T-helper 1 cell treated with Interleukin-12 subunit alpha and Interleukin-12 subunit beta and Interleukin-4 antibody, amounts not matched to agents 30 μg/mL and 1 μg/mL, for 36 hours (primary cell): ENCODE data around the gene CCNT1.
"Not testable (repeated sequence)": the region's sequence is repeated elsewhere in the genome, so short reads cannot be mapped to it uniquely, and the experiment has no call there.

ENCODE experiments used
- H3K27ac Mint-ChIP-seq: one replicate; pipeline ENCODE4 v1.8.0; 2021; ENCODE audit warnings: mild to moderate bottlenecking, mixed read lengths
- H3K27me3 Mint-ChIP-seq: one replicate; pipeline ENCODE4 v1.8.0; 2021; ENCODE audit warnings: low read depth, mixed read lengths
- H3K36me3 Mint-ChIP-seq: one replicate; pipeline ENCODE4 v1.8.0; 2021; ENCODE audit warnings: low read depth, mixed read lengths
- H3K4me1 Mint-ChIP-seq: one replicate; pipeline ENCODE4 v1.8.0; 2021; ENCODE audit warnings: low read depth, mixed read lengths
- H3K4me3 Mint-ChIP-seq: one replicate; pipeline ENCODE4 v1.8.0; 2021; ENCODE audit warnings: mild to moderate bottlenecking, moderate library complexity, mixed read lengths
- H3K9me3 Mint-ChIP-seq: one replicate; pipeline ENCODE4 v1.8.0; 2021; ENCODE audit warnings: mixed read lengths

Gene CCNT1

GRCh38 chr12:48717252-48717695, 767 bp upstream of the CCNT1 start:
- peaks cover 22% of the 10 kb centered on the region for H3K9me3 Mint-ChIP-seq
- H3K36me3 Mint-ChIP-seq = peaks cover 36% of the 10 kb centered on the region
- peak overlapping the region; percentile 95 for H3K4me3 Mint-ChIP-seq
- peaks cover 5% of the 10 kb centered on the region for H3K27me3 Mint-ChIP-seq
- peaks cover 30% of the 10 kb centered on the region for H3K4me1 Mint-ChIP-seq
- H3K27ac Mint-ChIP-seq = peak overlapping the region; percentile 94

GRCh38 chr12:48716168-48716492, 377 bp downstream of the CCNT1 start:
- Mint-ChIP-seq H3K27ac (peak overlapping the region; percentile 94), H3K9me3 (peaks cover 17% of the 10 kb centered on the region), H3K4me1 (peaks cover 32% of the 10 kb centered on the region), H3K4me3 (peak overlapping the region; percentile 95), H3K27me3 (peaks cover 5% of the 10 kb centered on the region), H3K36me3 (peaks cover 40% of the 10 kb centered on the region)

GRCh38 chr12:48712209-48712608, 4.3 kb downstream of the CCNT1 start:
- Mint-ChIP-seq H3K4me1 (peaks cover 39% of the 10 kb centered on the region), H3K9me3 (no peaks in the 10 kb centered on the region), H3K4me3 (no peak overlapping the region), H3K36me3 (peaks cover 40% of the 10 kb centered on the region), H3K27ac (no peak overlapping the region), H3K27me3 (no peaks in the 10 kb centered on the region)

- not testable (repeated sequence) for H3K9me3 Mint-ChIP-seq, H3K27ac Mint-ChIP-seq, H3K27me3 Mint-ChIP-seq, H3K4me3 Mint-ChIP-seq
- H3K36me3 Mint-ChIP-seq = peaks cover 41% of the 10 kb centered on the region
- peaks cover 11% of the 10 kb centered on the region for H3K4me1 Mint-ChIP-seq
Measured at GRCh38 chr12:48698822-48699221, 17.7 kb downstream of the CCNT1 start.

- Mint-ChIP-seq H3K27me3 (no peaks in the 10 kb centered on the region), H3K4me1 (peaks cover 14% of the 10 kb centered on the region), H3K4me3 (no peak overlapping the region), H3K9me3 (no peaks in the 10 kb centered on the region), H3K27ac (no peak overlapping the region), H3K36me3 (peaks cover 57% of the 10 kb centered on the region)
Measured at GRCh38 chr12:48696626-48697025, 19.9 kb downstream of the CCNT1 start.

- Mint-ChIP-seq H3K27me3 (no peaks in the 10 kb centered on the region), H3K4me1 (peaks cover 13% of the 10 kb centered on the region), H3K9me3 (no peaks in the 10 kb centered on the region), H3K4me3 (no peak overlapping the region), H3K27ac (no peak overlapping the region), H3K36me3 (peaks cover 60% of the 10 kb centered on the region)
Measured at GRCh38 chr12:48695859-48696258, 20.6 kb downstream of the CCNT1 start.

GRCh38 chr12:48694038-48694437, 22.5 kb downstream of the CCNT1 start:
- H3K4me1 Mint-ChIP-seq = peaks cover 5% of the 10 kb centered on the region
- H3K4me3 Mint-ChIP-seq = no peak overlapping the region
- no peak overlapping the region for H3K27ac Mint-ChIP-seq
- H3K9me3 Mint-ChIP-seq = no peaks in the 10 kb centered on the region
- H3K27me3 Mint-ChIP-seq = no peaks in the 10 kb centered on the region
- H3K36me3 Mint-ChIP-seq = peaks cover 54% of the 10 kb centered on the region

- no peaks in the 10 kb centered on the region for H3K27me3 Mint-ChIP-seq
- H3K9me3 Mint-ChIP-seq = no peaks in the 10 kb centered on the region
- H3K36me3 Mint-ChIP-seq = peaks cover 57% of the 10 kb centered on the region
- peaks cover 5% of the 10 kb centered on the region for H3K4me1 Mint-ChIP-seq
- H3K27ac Mint-ChIP-seq = no peak overlapping the region
- no peak overlapping the region for H3K4me3 Mint-ChIP-seq
Measured at GRCh38 chr12:48693572-48693971, 22.9 kb downstream of the CCNT1 start.

- Mint-ChIP-seq H3K4me3 (no peak overlapping the region), H3K27ac (no peak overlapping the region), H3K4me1 (peaks cover 5% of the 10 kb centered on the region), H3K36me3 (peaks cover 52% of the 10 kb centered on the region), H3K9me3 (no peaks in the 10 kb centered on the region), H3K27me3 (no peaks in the 10 kb centered on the region)
Measured at GRCh38 chr12:48691826-48692487, 24.6 kb downstream of the CCNT1 start.

- Mint-ChIP-seq H3K4me1 (peaks cover 5% of the 10 kb centered on the region), H3K9me3 (no peaks in the 10 kb centered on the region), H3K27ac (no peak overlapping the region), H3K27me3 (no peaks in the 10 kb centered on the region), H3K4me3 (no peak overlapping the region), H3K36me3 (peaks cover 48% of the 10 kb centered on the region)
Measured at GRCh38 chr12:48690990-48691389, 25.5 kb downstream of the CCNT1 start.

- Mint-ChIP-seq H3K4me3 (no peak overlapping the region), H3K4me1 (peaks cover 5% of the 10 kb centered on the region), H3K36me3 (peaks cover 42% of the 10 kb centered on the region), H3K9me3 (no peaks in the 10 kb centered on the region), H3K27ac (no peak overlapping the region), H3K27me3 (no peaks in the 10 kb centered on the region)
Measured at GRCh38 chr12:48690436-48690835, 26.1 kb downstream of the CCNT1 start.

- Mint-ChIP-seq H3K4me3 (no peak overlapping the region), H3K36me3 (peaks cover 34% of the 10 kb centered on the region), H3K4me1 (peaks cover 5% of the 10 kb centered on the region), H3K27me3 (no peaks in the 10 kb centered on the region), H3K9me3 (no peaks in the 10 kb centered on the region), H3K27ac (no peak overlapping the region)
Measured at GRCh38 chr12:48688836-48689235, 27.7 kb downstream of the CCNT1 start.

- H3K27ac Mint-ChIP-seq = no peak overlapping the region
- no peaks in the 10 kb centered on the region for H3K9me3 Mint-ChIP-seq
- peaks cover 23% of the 10 kb centered on the region for H3K36me3 Mint-ChIP-seq
- H3K4me3 Mint-ChIP-seq = no peak overlapping the region
- H3K4me1 Mint-ChIP-seq = peaks cover 6% of the 10 kb centered on the region
- H3K27me3 Mint-ChIP-seq = no peaks in the 10 kb centered on the region
Measured at GRCh38 chr12:48687592-48687991, 28.9 kb downstream of the CCNT1 start.

- Mint-ChIP-seq H3K27me3 (no peaks in the 10 kb centered on the region), H3K4me1 (peaks cover 4% of the 10 kb centered on the region), H3K27ac (no peak overlapping the region), H3K9me3 (no peaks in the 10 kb centered on the region), H3K36me3 (peaks cover 17% of the 10 kb centered on the region), H3K4me3 (no peak overlapping the region)
Measured at GRCh38 chr12:48686615-48687334, 29.7 kb downstream of the CCNT1 start.

- H3K36me3 Mint-ChIP-seq = peaks cover 17% of the 10 kb centered on the region
- no peak overlapping the region for H3K4me3 Mint-ChIP-seq
- H3K27me3 Mint-ChIP-seq = no peaks in the 10 kb centered on the region
- H3K9me3 Mint-ChIP-seq = no peaks in the 10 kb centered on the region
- no peak overlapping the region for H3K27ac Mint-ChIP-seq
- peaks cover 7% of the 10 kb centered on the region for H3K4me1 Mint-ChIP-seq
Measured at GRCh38 chr12:48686037-48686595, 30.4 kb downstream of the CCNT1 start.
